HG03280 (cell line): ENCODE measurements around the gene DPY19L3.
"Not testable (repeated sequence)": the region's sequence is repeated elsewhere in the genome, so short reads cannot be mapped to it uniquely, and the experiment has no call there.

Experiments
- ATAC-seq: cut with Tn5 transposase; IDR thresholded peaks from one replicate; pipeline ENCODE4 v1.9.1; 2021; ENCODE audit warnings: mild to moderate bottlenecking, moderate library complexity; ENCODE audit not compliant: unreplicated experiment

DPY19L3 gene

GRCh38 chr19:32483574-32483973 lies 78.0 kb downstream of the DPY19L3 start:
- ATAC-seq, result no peak

- no peak for ATAC-seq
These were observed 84.4 kb downstream of the DPY19L3 start for GRCh38 chr19:32489971-32490370.

GRCh38 chr19:32497391-32497790 lies 91.8 kb downstream of the DPY19L3 start:
- ATAC-seq, result no peak

- ATAC-seq, result no peak
These were observed 93.2 kb downstream of the DPY19L3 start for GRCh38 chr19:32498648-32499200.

- not testable (repeated sequence) for ATAC-seq
These were observed 106.9 kb downstream of the DPY19L3 start for GRCh38 chr19:32512498-32512897.

GRCh38 chr19:32519023-32519422 lies 113.5 kb downstream of the DPY19L3 start:
- ATAC-seq, result no peak

GRCh38 chr19:32522967-32523366 lies 117.4 kb downstream of the DPY19L3 start:
- no peak for ATAC-seq

- ATAC-seq, result no peak
These were observed 121.3 kb downstream of the DPY19L3 start for GRCh38 chr19:32526895-32527294.

GRCh38 chr19:32530773-32531172 lies 125.2 kb downstream of the DPY19L3 start:
- ATAC-seq, result no peak

- no peak for ATAC-seq
These were observed 126.7 kb downstream of the DPY19L3 start for GRCh38 chr19:32532233-32532632.
